NCI-H146 (cell line): Measurements from ENCODE around the gene PRRG1.
"Not testable (repeated sequence)": the region's sequence is repeated elsewhere in the genome, so short reads cannot be mapped to it uniquely, and the experiment has no call there.

Experiments used
- DNase-seq: peaks from one replicate; lab custom pipeline; 2025; lab: John Stamatoyannopoulos, UW

The PRRG1 gene

GRCh38 chrX:37378404-37378803, 29.2 kb downstream of the PRRG1 start:
- no peak for DNase-seq

- DNase-seq: no peak
Measured at GRCh38 chrX:37378830-37379229, 29.7 kb downstream of the PRRG1 start.

- DNase-seq: no peak
Measured at GRCh38 chrX:37380256-37380655, 31.1 kb downstream of the PRRG1 start.

GRCh38 chrX:37380924-37381323, 31.8 kb downstream of the PRRG1 start:
- no peak for DNase-seq

- no peak for DNase-seq
Measured at GRCh38 chrX:37383313-37383712, 34.1 kb downstream of the PRRG1 start.

GRCh38 chrX:37388413-37388812, 39.2 kb downstream of the PRRG1 start:
- DNase-seq: no peak

- DNase-seq: no peak
Measured at GRCh38 chrX:37405956-37406355, 56.8 kb downstream of the PRRG1 start.

- no peak for DNase-seq
Measured at GRCh38 chrX:37407736-37408135, 58.6 kb downstream of the PRRG1 start.

GRCh38 chrX:37409278-37409677, 60.1 kb downstream of the PRRG1 start:
- DNase-seq: no peak

- DNase-seq: no peak
Measured at GRCh38 chrX:37420185-37420584, 71.0 kb downstream of the PRRG1 start.

- no peak for DNase-seq
Measured at GRCh38 chrX:37420756-37421155, 71.6 kb downstream of the PRRG1 start.

- DNase-seq: no peak
Measured at GRCh38 chrX:37424000-37424429, 74.9 kb downstream of the PRRG1 start.

GRCh38 chrX:37425370-37425769, 76.2 kb downstream of the PRRG1 start:
- DNase-seq: no peak

- not testable (repeated sequence) for DNase-seq
Measured at GRCh38 chrX:37428962-37429361, 79.8 kb downstream of the PRRG1 start.

- DNase-seq: no peak
Measured at GRCh38 chrX:37434362-37434761, 85.2 kb downstream of the PRRG1 start.

GRCh38 chrX:37437160-37437559, 88.0 kb downstream of the PRRG1 start:
- no peak for DNase-seq

GRCh38 chrX:37441377-37441776, 92.2 kb downstream of the PRRG1 start:
- no peak for DNase-seq

- DNase-seq: no peak
Measured at GRCh38 chrX:37445182-37445581, 96.0 kb downstream of the PRRG1 start.

GRCh38 chrX:37453821-37454220, 104.7 kb downstream of the PRRG1 start:
- no peak for DNase-seq

- no peak for DNase-seq
Measured at GRCh38 chrX:37454537-37455285, 105.5 kb downstream of the PRRG1 start.

- DNase-seq: no peak
Measured at GRCh38 chrX:37455381-37455780, 106.2 kb downstream of the PRRG1 start.

- DNase-seq: not testable (repeated sequence)
Measured at GRCh38 chrX:37460285-37460684, 111.1 kb downstream of the PRRG1 start.

GRCh38 chrX:37462346-37462745, 113.2 kb downstream of the PRRG1 start:
- DNase-seq: no peak

GRCh38 chrX:37468124-37468739, 119.1 kb downstream of the PRRG1 start:
- no peak for DNase-seq
